BJ (cell line): Measurements from ENCODE around the gene TSHR. TPM values are rescaled to one million over a fixed set of nuclear protein-coding genes. Genes with fewer than 3 reads are reported as not detected.

ENCODE experiments used
- CTCF ChIA-PET: fragments of 350-600 bp; formaldehyde crosslinking; extraction: SDS; loops from one replicate; lab custom pipeline; 2021; ENCODE audit warnings: antibody characterized with exemption, inconsistent platforms; lab: Yijun Ruan, JAX
- POLR2A ChIA-PET: fragments of 300-600 bp; sonication (Branson Sonifier 250); formaldehyde crosslinking; extraction: SDS; loops from one replicate; lab custom pipeline; 2021; ENCODE audit warnings: antibody characterized with exemption; lab: Charles Lee
- DNase-seq: peaks from one replicate; pipeline ENCODE4 v3.0.0-alpha.2; 2011; ENCODE audit warnings: low read depth
- H3K27me3 ChIP-seq: 2 replicates; pipeline ENCODE4 v1.6.0; 2011; ENCODE audit warnings: low read length; ENCODE audit not compliant: control insufficient read depth, insufficient read depth
- H3K36me3 ChIP-seq: 2 replicates; pipeline ENCODE4 v1.5.1; 2011; ENCODE audit warnings: low read length; ENCODE audit not compliant: control insufficient read depth, insufficient read depth
- H3K4me3 ChIP-seq: 2 replicates; pipeline ENCODE4 v1.5.1; 2011; ENCODE audit warnings: low read depth, mild to moderate bottlenecking, control low read depth, low read length
- CTCF ChIP-seq: IDR thresholded peaks from 2 replicates; pipeline ENCODE4 v1.5.1; 2011; ENCODE audit warnings: low read depth, mild to moderate bottlenecking, control low read depth, inconsistent platforms, low read length, moderate library complexity; ENCODE audit not compliant: insufficient read depth
- polyA plus RNA-seq: library from polyadenylated mRNA; depleted of rRNA; stranded (reverse); fragments of >200 nt; gene quantifications from 2 replicates; pipeline ENCODE4 v1.2.3, GENCODE V29; 2011; rRNA removed

Gene TSHR
- polyA plus RNA-seq, 1 experiment = not detected

- POLR2A ChIA-PET = no interaction called here
- H3K36me3 ChIP-seq = peaks cover 6% of the 10 kb centered on the region
- TF ChIP-seq CTCF = no peak
- no peak for DNase-seq
- no peaks in the 10 kb centered on the region for H3K27me3 ChIP-seq
- no peak overlapping the region for H3K4me3 ChIP-seq
- CTCF ChIA-PET = no interaction called here
Measured at GRCh38 chr14:81187832-81188522, 232.6 kb downstream of the TSHR start.

- DNase-seq = no peak
- POLR2A ChIA-PET = no interaction called here
- no peak overlapping the region for H3K4me3 ChIP-seq
- no peaks in the 10 kb centered on the region for H3K27me3 ChIP-seq
- no peak for TF ChIP-seq CTCF
- CTCF ChIA-PET = interaction anchor here (0.6 kb wide), 1 partner anchor 13 kb away, joined by 3 read pairs; no protein-coding TSS in a partner anchor
- H3K36me3 ChIP-seq = peaks cover 8% of the 10 kb centered on the region
Measured at GRCh38 chr14:81192594-81192993, 237.2 kb downstream of the TSHR start.

GRCh38 chr14:81193924-81194633 lies 238.7 kb downstream of the TSHR start:
- no peak for TF ChIP-seq CTCF
- Histone ChIP-seq H3K4me3 (no peak overlapping the region), H3K27me3 (no peaks in the 10 kb centered on the region), H3K36me3 (peaks cover 8% of the 10 kb centered on the region)
- POLR2A ChIA-PET = no interaction called here
- no peak for DNase-seq
- CTCF ChIA-PET = interaction anchor here (0.9 kb wide), 1 partner anchor 24 kb away, joined by 3 read pairs; no protein-coding TSS in a partner anchor

Other genes with a start within 250 kb of the TSHR start
- gene CEP128, start 13.9 kb upstream of the TSHR start, polyA plus RNA-seq = 1.7 and 1.9 TPM in 2 replicates